Activated T-helper 17 cell treated with anti-CD3 and anti-CD28 coated beads, Interleukin-2, amount 50 U/mL, for 72 hours (primary cell): ENCODE measurements around the gene DZIP3. TPM values are rescaled to one million over a fixed set of nuclear protein-coding genes. Genes with fewer than 3 reads are reported as not detected.

ENCODE experiments used
- total RNA-seq, 2 donors: library from RNA; stranded (reverse); gene quantifications; one replicate each; pipeline ENCODE4 v1.2.3, GENCODE V29; 2022

DZIP3 gene
- total RNA-seq, 2 donors from 2014 or later, result 9.7 to 19.7 TPM

Other genes starting within 250 kb of the DZIP3 start
- under 1 TPM; 0.26 to 0.42 TPM for gene MYH15, start 79.1 kb upstream of the DZIP3 start, total RNA-seq
- 10 to 100 TPM; 35.4 to 55.7 TPM for gene CIP2A, start 284 bp upstream of the DZIP3 start, total RNA-seq
- gene RETNLB, start 167.7 kb downstream of the DZIP3 start, total RNA-seq, result not detected
- 10 to 100 TPM; 33.0 to 56.7 TPM for gene TRAT1, start 233.1 kb downstream of the DZIP3 start, total RNA-seq